Caco-2 (cell line): Measurements from ENCODE around the gene SHC3. TPM values are rescaled to one million over a fixed set of nuclear protein-coding genes. Genes with fewer than 3 reads are reported as not detected.

Source experiments
- BruUV-seq: library from RNA; stranded (reverse); fragments of 400-500 nt; replicated peaks from 2 replicates; lab custom pipeline; 2021; lab: Mats Ljungman, UMichigan
- CTCF ChIA-PET: fragments of 300-600 bp; sonication (Branson Sonifier 250); formaldehyde crosslinking; loops from one replicate; lab custom pipeline; 2022; ENCODE audit warnings: antibody characterized with exemption; lab: Charles Lee
- POLR2A ChIA-PET: fragments of 300-600 bp; sonication (Branson Sonifier 250); formaldehyde crosslinking; loops from one replicate; lab custom pipeline; 2022; ENCODE audit warnings: antibody characterized with exemption; lab: Charles Lee
- DNase-seq, 2 experiments: peaks; one replicate each; pipeline versions ENCODE4 v3.0.0 to v3.0.0-alpha.2; 2020 to 2022
- H3K27me3 ChIP-seq: replicated peaks from 2 replicates; pipeline ENCODE4 v1.6.0; 2011; ENCODE audit warnings: low read length; ENCODE audit not compliant: control insufficient read depth, insufficient read depth
- H3K36me3 ChIP-seq: 2 replicates; pipeline ENCODE4 v1.5.1; 2011; ENCODE audit warnings: low read length; ENCODE audit not compliant: control insufficient read depth, insufficient read depth
- H3K4me1 ChIP-seq: fragments of 250-450 bp; sonication (Bioruptor Pico); 2 replicates; pipeline ENCODE4 v1.5.1; 2020; ENCODE audit warnings: mild to moderate bottlenecking
- H3K4me3 ChIP-seq: 2 replicates; pipeline ENCODE4 v1.5.1; 2011; ENCODE audit warnings: low read depth, mild to moderate bottlenecking, control low read depth, low read length
- H3K9me3 ChIP-seq: fragments of 250-450 bp; sonication (Bioruptor Pico); 2 replicates; pipeline ENCODE4 v1.5.1; 2020; ENCODE audit warnings: mild to moderate bottlenecking, moderate library complexity
- H3K27ac Mint-ChIP-seq: one replicate; pipeline ENCODE4 v1.8.0; 2022; ENCODE audit warnings: mixed read lengths; ENCODE audit not compliant: unreplicated experiment
- H3K27me3 Mint-ChIP-seq: one replicate; pipeline ENCODE4 v1.8.0; 2022; ENCODE audit warnings: mixed read lengths; ENCODE audit not compliant: insufficient read depth, unreplicated experiment
- H3K36me3 Mint-ChIP-seq: one replicate; pipeline ENCODE4 v1.8.0; 2022; ENCODE audit warnings: mild to moderate bottlenecking, mixed read lengths; ENCODE audit not compliant: insufficient read depth, unreplicated experiment
- H3K4me1 Mint-ChIP-seq: one replicate; pipeline ENCODE4 v1.8.0; 2022; ENCODE audit warnings: low read depth, mixed read lengths; ENCODE audit not compliant: unreplicated experiment
- H3K4me3 Mint-ChIP-seq: one replicate; pipeline ENCODE4 v1.8.0; 2022; ENCODE audit warnings: mild to moderate bottlenecking, moderate library complexity, mixed read lengths; ENCODE audit not compliant: unreplicated experiment
- H3K9me3 Mint-ChIP-seq: one replicate; pipeline ENCODE4 v1.8.0; 2022; ENCODE audit warnings: mixed read lengths; ENCODE audit not compliant: unreplicated experiment
- intact Hi-C: fragments of 100-400 bp; cut with micrococcal nuclease; formaldehyde crosslinking; loops from one replicate; pipeline ENCODE4 v1.10.0; 2022; ENCODE audit not compliant: unreplicated experiment
- total RNA-seq: library from RNA; stranded (reverse); gene quantifications from 2 replicates; pipeline ENCODE4 v1.2.3, GENCODE V29; 2022
- TF ChIP-seq, protein P1 (sequence below), 2 experiments: fragments of 200-600 bp in 1 of 2; IDR thresholded peaks; 1 replicate in 1 of 2; 2 replicates in 1 of 2; pipeline versions ENCODE4 v1.5.1 to v1.8.0; 2011 to 2022; ENCODE audit warnings: antibody characterized with exemption in 1 of 2, control low read depth in 1 of 2, inconsistent platforms in 1 of 2, low read depth in 1 of 2, low read length in 1 of 2, mild to moderate bottlenecking in 1 of 2, moderate library complexity in 1 of 2; ENCODE audit not compliant: insufficient read depth in 1 of 2, severe bottlenecking in 1 of 2, unreplicated experiment in 1 of 2

Gene SHC3
- total RNA-seq, 1 experiment from 2014 or later, result 0.20 TPM

DNA sequence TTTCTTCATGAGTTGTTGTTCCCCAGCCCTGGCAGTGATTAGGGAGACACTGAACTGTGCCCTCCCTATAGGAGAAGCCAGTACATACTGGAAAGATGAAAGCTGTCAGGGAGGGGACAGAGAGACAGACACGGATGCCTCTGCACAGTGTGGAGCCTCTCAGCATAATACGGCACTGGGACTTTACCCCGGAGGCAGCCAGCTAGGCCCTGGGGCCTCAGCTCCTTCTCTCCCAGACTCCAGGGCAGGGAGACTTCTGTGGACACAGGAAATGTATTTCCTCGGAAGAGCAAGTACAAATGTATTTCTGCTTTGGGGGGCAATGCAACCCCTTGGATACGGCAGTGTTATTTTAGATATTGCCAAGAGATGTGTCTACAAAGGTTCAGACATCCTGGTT lies 125.3 kb downstream of the SHC3 start:
- H3K4me1 ChIP-seq, result no peaks in the 10 kb centered on the region
- no peaks in the 10 kb centered on the region for H3K9me3 ChIP-seq
- DNase-seq, result no peak
- Mint-ChIP-seq H3K4me3 (no peak overlapping the region), H3K9me3 (no peaks in the 10 kb centered on the region), H3K36me3 (no peaks in the 10 kb centered on the region), H3K4me1 (no peaks in the 10 kb centered on the region), H3K27ac (no peak overlapping the region), H3K27me3 (no peaks in the 10 kb centered on the region)
- no peaks in the 10 kb centered on the region for H3K27me3 ChIP-seq
- no peaks in the 10 kb centered on the region for H3K36me3 ChIP-seq
- intact Hi-C loops, result no loop called here
- ChIA-PET CTCF (no interaction called here), POLR2A (no interaction called here)
- H3K4me3 ChIP-seq, result no peak overlapping the region
- BruUV-seq, result no TSS peak
- TF ChIP-seq, protein P1, sequence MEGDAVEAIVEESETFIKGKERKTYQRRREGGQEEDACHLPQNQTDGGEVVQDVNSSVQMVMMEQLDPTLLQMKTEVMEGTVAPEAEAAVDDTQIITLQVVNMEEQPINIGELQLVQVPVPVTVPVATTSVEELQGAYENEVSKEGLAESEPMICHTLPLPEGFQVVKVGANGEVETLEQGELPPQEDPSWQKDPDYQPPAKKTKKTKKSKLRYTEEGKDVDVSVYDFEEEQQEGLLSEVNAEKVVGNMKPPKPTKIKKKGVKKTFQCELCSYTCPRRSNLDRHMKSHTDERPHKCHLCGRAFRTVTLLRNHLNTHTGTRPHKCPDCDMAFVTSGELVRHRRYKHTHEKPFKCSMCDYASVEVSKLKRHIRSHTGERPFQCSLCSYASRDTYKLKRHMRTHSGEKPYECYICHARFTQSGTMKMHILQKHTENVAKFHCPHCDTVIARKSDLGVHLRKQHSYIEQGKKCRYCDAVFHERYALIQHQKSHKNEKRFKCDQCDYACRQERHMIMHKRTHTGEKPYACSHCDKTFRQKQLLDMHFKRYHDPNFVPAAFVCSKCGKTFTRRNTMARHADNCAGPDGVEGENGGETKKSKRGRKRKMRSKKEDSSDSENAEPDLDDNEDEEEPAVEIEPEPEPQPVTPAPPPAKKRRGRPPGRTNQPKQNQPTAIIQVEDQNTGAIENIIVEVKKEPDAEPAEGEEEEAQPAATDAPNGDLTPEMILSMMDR (IDR thresholded peaks at IDR 0.05; ENCODE audit: insufficient read depth in 1 of 2, low read depth in 1 of 2, low read length in 1 of 2, severe bottlenecking in 1 of 2, unreplicated experiment in 1 of 2), result no peak

GRCh38 chr9:89052470-89053097 lies 126.0 kb downstream of the SHC3 start:
- intact Hi-C loops, result no loop called here
- Histone ChIP-seq H3K9me3 (no peaks in the 10 kb centered on the region), H3K36me3 (no peaks in the 10 kb centered on the region), H3K27me3 (no peaks in the 10 kb centered on the region), H3K4me3 (no peak overlapping the region), H3K4me1 (no peaks in the 10 kb centered on the region)
- DNase-seq, result no peak
- no peaks in the 10 kb centered on the region for H3K4me1 Mint-ChIP-seq
- no peak overlapping the region for H3K27ac Mint-ChIP-seq
- no peaks in the 10 kb centered on the region for H3K27me3 Mint-ChIP-seq
- no TSS peak for BruUV-seq
- H3K36me3 Mint-ChIP-seq, result no peaks in the 10 kb centered on the region
- TF ChIP-seq, protein P1 (IDR thresholded peaks at IDR 0.05; ENCODE audit: insufficient read depth in 1 of 2, low read depth in 1 of 2, low read length in 1 of 2, severe bottlenecking in 1 of 2, unreplicated experiment in 1 of 2), result no peak
- no peaks in the 10 kb centered on the region for H3K9me3 Mint-ChIP-seq
- ChIA-PET CTCF (no interaction called here), POLR2A (no interaction called here)
- H3K4me3 Mint-ChIP-seq, result no peak overlapping the region

- BruUV-seq, result no TSS peak
- Histone ChIP-seq H3K4me3 (no peak overlapping the region), H3K4me1 (no peaks in the 10 kb centered on the region), H3K36me3 (no peaks in the 10 kb centered on the region), H3K27me3 (no peaks in the 10 kb centered on the region), H3K9me3 (no peaks in the 10 kb centered on the region)
- Mint-ChIP-seq H3K4me3 (no peak overlapping the region), H3K4me1 (no peaks in the 10 kb centered on the region), H3K36me3 (no peaks in the 10 kb centered on the region), H3K27me3 (no peaks in the 10 kb centered on the region), H3K27ac (no peak overlapping the region), H3K9me3 (no peaks in the 10 kb centered on the region)
- CTCF ChIA-PET, result no interaction called here
- TF ChIP-seq, protein P1 (IDR thresholded peaks at IDR 0.05; ENCODE audit: insufficient read depth in 1 of 2, low read depth in 1 of 2, low read length in 1 of 2, severe bottlenecking in 1 of 2, unreplicated experiment in 1 of 2), result no peak
- intact Hi-C loops, result no loop called here
- POLR2A ChIA-PET, result no interaction called here
- DNase-seq, result no peak
Measured at GRCh38 chr9:89051421-89052025, 127.1 kb downstream of the SHC3 start.
